ENCODE results near the gene TNFAIP8L3. TPM values are rescaled to one million over a fixed set of nuclear protein-coding genes. Genes with fewer than 3 reads are reported as not detected.

The TNFAIP8L3 gene
- total and polyA plus RNA-seq, 4 donors: 0.44 to 4.9 (median 1.3) TPM

GRCh38 chr15:51053571-51053970, 41.1 kb downstream of the TNFAIP8L3 start:
- no peak for DNase-seq (ENCODE audit: low spot score)
- Histone ChIP-seq H3K4me1 (ENCODE audit: control insufficient read depth in 4 of 4, insufficient read depth in 4 of 4, low read length in 3 of 4) (no peaks in the 10 kb centered on the region), H3K36me3 (ENCODE audit: control insufficient read depth in 4 of 4, insufficient read depth in 3 of 4, low read depth in 1 of 4, low read length in 3 of 4) (no peaks in the 10 kb centered on the region), H3K9ac (ENCODE audit: low read depth in 1 of 2, low read length in 2 of 2) (no peak overlapping the region), H3K27me3 (ENCODE audit: control insufficient read depth in 4 of 4, insufficient read depth in 4 of 4, low read length in 3 of 4) (no peaks in the 10 kb centered on the region), H3K27ac (ENCODE audit: low read depth in 1 of 2, low read length in 2 of 2) (no peak overlapping the region), H3K9me3 (ENCODE audit: control insufficient read depth in 4 of 4, low read length in 3 of 4) (no peaks in the 10 kb centered on the region), H3K4me3 (ENCODE audit: low read depth in 1 of 3, low read length in 3 of 3) (no peak overlapping the region)
- TF ChIP-seq EGR1 (IDR thresholded peaks at IDR 0.05; ENCODE audit: low read depth in 2 of 2) (no peak), HNF4A (conservative IDR thresholded peaks at IDR 0.05) (no peak), FOXA1 (IDR thresholded peaks at IDR 0.05) (no peak), RAD21 (IDR thresholded peaks at IDR 0.05) (no peak), GABPA (IDR thresholded peaks at IDR 0.05 in 1 of 2, conservative IDR thresholded peaks at IDR 0.05 in 1 of 2) (no peak), HNF4G (IDR thresholded peaks at IDR 0.05) (no peak), JUND (IDR thresholded peaks at IDR 0.05) (no peak), YY1 (IDR thresholded peaks at IDR 0.05) (no peak), SP1 (IDR thresholded peaks at IDR 0.05) (no peak), TAF1 (conservative IDR thresholded peaks at IDR 0.05) (no peak), NR2F2 (IDR thresholded peaks at IDR 0.05) (no peak), MAX (IDR thresholded peaks at IDR 0.05) (no peak), CTCF (IDR thresholded peaks at IDR 0.05; ENCODE audit: low read depth, low read length, missing input control) (no peak), FOXA2 (IDR thresholded peaks at IDR 0.05) (no peak), RXRA (IDR thresholded peaks at IDR 0.05) (no peak)
- TF ChIP-seq, protein P1, sequence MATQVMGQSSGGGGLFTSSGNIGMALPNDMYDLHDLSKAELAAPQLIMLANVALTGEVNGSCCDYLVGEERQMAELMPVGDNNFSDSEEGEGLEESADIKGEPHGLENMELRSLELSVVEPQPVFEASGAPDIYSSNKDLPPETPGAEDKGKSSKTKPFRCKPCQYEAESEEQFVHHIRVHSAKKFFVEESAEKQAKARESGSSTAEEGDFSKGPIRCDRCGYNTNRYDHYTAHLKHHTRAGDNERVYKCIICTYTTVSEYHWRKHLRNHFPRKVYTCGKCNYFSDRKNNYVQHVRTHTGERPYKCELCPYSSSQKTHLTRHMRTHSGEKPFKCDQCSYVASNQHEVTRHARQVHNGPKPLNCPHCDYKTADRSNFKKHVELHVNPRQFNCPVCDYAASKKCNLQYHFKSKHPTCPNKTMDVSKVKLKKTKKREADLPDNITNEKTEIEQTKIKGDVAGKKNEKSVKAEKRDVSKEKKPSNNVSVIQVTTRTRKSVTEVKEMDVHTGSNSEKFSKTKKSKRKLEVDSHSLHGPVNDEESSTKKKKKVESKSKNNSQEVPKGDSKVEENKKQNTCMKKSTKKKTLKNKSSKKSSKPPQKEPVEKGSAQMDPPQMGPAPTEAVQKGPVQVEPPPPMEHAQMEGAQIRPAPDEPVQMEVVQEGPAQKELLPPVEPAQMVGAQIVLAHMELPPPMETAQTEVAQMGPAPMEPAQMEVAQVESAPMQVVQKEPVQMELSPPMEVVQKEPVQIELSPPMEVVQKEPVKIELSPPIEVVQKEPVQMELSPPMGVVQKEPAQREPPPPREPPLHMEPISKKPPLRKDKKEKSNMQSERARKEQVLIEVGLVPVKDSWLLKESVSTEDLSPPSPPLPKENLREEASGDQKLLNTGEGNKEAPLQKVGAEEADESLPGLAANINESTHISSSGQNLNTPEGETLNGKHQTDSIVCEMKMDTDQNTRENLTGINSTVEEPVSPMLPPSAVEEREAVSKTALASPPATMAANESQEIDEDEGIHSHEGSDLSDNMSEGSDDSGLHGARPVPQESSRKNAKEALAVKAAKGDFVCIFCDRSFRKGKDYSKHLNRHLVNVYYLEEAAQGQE (IDR thresholded peaks at IDR 0.05): no peak
- TF ChIP-seq, protein P2, sequence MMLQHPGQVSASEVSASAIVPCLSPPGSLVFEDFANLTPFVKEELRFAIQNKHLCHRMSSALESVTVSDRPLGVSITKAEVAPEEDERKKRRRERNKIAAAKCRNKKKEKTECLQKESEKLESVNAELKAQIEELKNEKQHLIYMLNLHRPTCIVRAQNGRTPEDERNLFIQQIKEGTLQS (IDR thresholded peaks at IDR 0.05): no peak
- TF ChIP-seq, protein P3, sequence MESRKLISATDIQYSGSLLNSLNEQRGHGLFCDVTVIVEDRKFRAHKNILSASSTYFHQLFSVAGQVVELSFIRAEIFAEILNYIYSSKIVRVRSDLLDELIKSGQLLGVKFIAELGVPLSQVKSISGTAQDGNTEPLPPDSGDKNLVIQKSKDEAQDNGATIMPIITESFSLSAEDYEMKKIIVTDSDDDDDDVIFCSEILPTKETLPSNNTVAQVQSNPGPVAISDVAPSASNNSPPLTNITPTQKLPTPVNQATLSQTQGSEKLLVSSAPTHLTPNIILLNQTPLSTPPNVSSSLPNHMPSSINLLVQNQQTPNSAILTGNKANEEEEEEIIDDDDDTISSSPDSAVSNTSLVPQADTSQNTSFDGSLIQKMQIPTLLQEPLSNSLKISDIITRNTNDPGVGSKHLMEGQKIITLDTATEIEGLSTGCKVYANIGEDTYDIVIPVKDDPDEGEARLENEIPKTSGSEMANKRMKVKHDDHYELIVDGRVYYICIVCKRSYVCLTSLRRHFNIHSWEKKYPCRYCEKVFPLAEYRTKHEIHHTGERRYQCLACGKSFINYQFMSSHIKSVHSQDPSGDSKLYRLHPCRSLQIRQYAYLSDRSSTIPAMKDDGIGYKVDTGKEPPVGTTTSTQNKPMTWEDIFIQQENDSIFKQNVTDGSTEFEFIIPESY (IDR thresholded peaks at IDR 0.05): no peak
- 92% methylated on average over 1 of the region's 1 CpG for WGBS

All from liver (tissue), 9 donors.